GM21390 (cell line): ENCODE data around the gene GRIK4.
A peak's percentile ranks its signal among the peaks of the same experiment; 100 is the strongest.

Experiments
- ATAC-seq: cut with Tn5 transposase; IDR thresholded peaks from one replicate; pipeline ENCODE4 v1.9.1; 2021; ENCODE audit not compliant: unreplicated experiment

GRIK4 gene

DNA sequence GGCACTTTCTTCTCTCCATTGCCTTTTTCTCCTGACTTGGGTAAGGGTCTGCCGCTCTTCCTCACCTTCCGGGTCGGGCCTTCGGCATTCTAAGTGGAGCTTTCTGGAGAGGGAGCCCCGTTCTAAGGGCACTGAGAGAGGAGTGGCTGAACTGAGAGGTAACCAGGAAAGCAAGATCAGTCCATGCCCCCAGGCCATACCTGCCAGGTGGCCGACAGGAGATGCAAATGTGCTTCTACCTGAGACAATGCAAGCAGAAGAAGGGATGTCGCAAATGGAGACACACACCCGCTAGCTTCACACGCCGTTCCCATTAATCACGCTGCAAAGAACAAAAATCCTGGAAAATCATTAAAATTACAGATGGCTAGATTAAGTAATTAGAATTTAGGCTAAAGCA lies 356.0 kb downstream of the GRIK4 start:
- ATAC-seq: no peak

DNA sequence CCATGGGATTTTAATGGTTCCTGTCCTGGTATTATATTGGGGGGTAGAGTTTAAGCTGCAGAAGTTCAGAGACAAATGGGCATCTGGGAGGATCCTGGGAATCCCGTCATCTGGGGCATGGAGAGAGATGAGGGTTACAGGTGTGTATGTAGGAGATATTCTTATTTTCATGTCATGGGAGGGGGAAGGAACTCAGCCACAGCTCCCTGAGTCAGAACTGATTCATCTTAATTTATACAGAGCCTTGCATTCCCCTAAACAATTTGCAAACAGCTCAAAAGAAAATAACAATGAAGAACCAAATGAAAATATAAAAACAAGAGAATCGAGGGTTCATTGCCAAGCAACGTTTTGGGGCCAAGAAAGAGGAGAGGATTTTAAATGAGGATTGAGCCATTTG lies 356.4 kb downstream of the GRIK4 start:
- no peak for ATAC-seq

DNA sequence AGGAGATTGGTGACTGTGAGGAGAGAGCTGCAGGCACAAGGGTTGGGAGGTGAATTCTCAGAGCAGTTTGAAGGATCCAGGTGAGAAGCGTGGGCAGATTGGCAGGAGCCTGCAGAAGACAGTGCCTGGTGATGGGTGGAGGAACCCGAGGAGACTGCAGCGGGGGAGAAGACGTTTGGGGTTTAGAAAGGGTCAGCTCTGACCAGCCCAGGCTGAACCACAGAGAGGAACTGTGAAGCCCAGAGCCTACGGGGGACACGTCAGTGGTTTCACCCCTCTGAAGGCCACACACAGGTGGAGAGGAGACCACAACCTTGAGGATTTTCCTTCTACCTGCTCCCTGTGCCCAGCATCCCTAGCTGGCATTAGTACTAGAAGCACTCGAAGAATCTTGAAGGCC lies 357.5 kb downstream of the GRIK4 start:
- ATAC-seq: no peak

DNA sequence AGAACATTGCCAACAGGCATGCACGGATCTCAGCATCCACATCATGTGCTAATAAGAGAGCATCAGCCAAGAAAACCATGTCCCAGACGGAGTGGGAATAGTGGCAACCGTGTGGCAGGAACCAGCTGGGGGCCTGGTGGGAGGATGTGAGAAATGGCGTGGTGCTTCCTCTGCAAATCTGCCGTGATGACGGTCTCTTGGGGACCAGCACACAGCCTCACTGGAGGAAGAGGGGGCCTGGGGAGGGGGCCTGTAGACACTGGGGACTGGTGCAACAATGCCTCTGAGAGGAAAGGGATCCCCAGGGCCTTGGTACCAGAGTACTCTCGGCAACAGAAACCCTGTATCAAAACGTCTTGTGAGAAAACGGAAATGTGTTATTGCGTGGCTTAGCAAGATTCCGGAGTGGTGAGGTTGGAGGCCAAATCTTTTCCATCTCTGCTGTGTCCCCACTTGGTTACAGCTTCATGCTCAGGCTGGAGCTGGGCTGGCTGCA lies 358.0 kb downstream of the GRIK4 start:
- ATAC-seq: peak; percentile 69

DNA sequence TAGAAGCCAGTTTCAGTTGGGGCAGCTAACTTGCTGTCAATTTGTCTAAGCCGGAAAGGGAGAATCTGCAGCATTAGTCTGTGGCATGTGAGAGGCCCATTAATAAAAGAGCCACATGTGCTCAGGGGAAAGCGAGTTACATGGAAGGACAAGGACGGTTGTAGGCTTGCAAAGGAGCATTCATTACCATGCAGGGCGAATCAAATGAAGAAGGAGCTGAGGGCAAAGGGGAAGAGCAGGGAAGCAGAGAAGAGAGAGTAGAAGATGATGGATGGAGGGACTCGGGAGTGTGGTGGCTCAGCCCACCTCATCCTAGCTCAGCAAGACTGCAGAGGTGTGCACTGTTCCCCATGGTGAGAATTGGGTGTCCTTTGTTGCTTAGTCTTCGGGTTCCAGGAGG lies 359.6 kb downstream of the GRIK4 start:
- ATAC-seq: no peak

DNA sequence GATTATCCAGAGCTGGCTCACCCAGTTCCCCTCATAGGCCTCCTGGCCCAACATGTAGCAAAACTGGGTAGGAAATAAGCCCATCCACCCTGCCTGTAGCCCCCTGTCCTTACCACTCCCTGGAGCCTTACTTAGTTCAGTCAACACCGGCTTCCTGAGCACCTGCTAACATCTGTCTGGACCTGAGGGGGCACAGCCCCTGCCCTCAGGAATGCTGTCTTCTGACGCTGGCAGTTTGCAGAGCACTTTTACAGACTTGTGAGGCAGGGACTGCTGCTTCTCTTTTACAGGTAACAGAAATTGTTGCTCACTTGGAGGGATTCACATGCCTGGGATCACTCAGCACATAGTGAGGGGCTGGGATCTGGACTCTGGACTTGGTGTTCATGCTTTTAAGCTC lies 360.4 kb downstream of the GRIK4 start:
- ATAC-seq: no peak

DNA sequence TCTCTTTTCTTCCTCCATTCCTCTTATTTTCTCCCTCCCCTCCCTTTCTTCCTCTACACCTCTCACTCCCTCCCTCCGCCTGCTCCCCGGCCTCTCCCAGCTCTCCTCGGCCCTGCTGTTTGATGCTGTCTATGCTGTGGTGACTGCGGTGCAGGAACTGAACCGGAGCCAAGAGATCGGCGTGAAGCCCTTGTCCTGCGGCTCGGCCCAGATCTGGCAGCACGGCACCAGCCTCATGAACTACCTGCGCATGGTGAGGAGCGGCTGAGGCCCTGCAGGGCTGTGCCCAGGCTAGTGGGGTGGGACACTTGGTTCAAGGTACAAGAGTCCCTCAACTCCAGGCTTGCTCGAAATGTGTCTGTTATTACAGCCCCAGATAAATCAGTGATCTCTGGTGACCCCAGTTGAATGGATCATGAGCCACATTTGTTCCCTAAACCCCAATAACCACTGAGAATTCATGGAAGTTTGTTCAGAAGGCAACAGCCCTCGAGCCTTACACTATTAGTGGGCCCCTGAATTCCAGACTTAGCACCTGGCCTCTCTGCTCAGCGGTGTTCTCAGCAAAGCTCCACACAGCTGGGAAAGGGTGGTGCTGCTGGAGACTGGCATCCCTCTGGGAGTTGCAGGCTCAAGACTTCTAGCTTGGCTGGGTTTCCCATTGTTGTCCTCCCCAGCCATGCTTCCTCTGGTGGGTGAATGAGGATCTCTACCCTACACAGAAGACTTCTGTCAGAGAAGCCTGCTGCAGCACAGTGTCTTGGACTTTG lies 362.6 kb downstream of the GRIK4 start:
- ATAC-seq: no peak

DNA sequence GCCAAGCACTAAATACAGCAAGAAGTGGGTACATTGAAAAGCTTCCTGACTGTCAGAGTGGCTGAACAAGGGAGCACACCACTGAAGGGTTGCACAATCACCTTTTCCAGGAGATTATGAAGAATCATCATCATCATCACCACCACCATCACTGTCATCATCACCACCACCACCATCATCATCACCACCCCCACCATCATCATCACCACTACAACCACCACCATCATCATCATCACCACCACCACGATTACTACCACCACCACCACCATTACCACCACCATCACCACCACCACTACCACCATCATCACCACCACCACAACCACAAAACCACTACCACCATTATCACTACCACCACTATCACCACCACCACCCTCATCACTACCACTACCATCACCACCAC lies 364.4 kb downstream of the GRIK4 start:
- no peak for ATAC-seq

DNA sequence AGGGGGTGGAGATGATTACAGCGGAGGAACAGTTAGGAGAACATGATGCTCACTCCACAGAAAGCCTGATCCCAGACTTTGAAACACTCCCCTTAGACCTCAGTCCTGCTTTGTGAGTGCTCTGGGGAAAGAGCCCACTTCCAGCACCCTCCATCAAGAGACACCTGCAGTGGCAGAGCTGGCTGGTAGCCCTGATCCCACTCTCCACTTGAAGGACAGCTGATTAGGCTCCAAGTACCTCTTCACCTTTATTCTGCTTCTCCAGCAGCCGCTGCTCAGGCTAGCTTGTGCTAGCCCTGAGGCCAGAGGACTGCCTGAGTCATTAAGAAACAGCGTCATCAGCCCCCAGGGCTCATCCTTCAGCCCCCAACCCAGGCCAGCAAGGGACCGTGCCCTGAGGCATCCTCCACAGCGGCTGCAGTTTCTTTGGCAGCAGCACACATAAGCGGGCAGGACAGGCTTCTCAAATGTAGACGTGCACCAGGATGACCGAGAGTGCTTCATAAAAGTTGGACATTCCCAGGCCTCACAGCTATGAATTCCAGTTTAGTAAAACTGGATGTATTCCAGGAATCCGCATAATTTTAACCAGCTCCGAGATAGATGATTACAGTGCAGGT lies 366.3 kb downstream of the GRIK4 start:
- no peak for ATAC-seq

DNA sequence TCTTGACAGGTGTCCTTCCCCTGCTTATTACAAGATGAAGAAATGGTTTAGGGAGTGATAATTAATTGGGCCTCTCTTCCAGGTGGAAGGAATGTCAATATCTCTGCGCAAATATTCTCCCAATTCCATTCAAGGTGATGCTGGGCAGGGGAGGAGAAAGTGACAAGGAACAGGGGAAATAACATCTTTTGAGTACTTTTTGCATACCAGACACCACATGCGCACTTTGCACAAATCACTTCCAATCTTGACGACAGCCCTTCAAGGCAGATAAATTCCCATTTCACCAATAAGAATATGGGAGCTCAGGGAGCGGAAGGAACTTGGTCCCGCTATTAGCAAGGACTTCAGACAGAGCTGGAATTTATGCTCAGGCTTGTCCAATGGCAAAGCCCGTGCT lies 367.2 kb downstream of the GRIK4 start:
- ATAC-seq: no peak

DNA sequence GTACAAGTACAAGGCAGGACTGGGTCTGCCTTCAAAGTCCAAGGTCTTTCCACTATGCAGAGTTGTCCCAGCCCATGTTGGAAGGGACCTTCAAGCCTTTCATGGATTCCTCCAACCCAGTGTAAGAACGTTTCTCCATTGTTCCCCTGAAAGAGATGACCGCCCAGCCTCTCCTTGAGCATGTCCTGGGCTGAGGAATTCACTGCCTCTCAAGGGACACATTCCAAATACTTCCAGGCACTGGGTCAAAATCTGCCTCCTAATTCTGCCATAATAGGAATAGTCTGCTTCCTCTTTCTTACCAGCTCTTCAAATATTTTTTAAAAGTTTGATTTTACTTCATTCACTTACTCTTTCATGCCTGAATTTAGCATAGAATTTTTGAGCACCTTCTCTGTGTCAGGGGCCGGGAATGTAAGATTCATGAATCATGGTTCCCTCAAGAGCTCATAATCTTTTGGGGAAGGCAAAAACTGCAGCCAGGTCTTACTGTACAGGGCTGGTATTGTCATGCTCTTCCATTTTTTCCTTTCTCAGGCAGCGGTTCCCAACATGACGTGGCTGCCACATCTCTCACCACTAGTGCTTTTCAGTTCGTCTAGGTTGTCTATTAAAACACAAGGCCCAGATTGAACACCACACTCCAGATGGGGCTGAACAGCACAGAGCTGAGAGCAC lies 369.1 kb downstream of the GRIK4 start:
- ATAC-seq: no peak

DNA sequence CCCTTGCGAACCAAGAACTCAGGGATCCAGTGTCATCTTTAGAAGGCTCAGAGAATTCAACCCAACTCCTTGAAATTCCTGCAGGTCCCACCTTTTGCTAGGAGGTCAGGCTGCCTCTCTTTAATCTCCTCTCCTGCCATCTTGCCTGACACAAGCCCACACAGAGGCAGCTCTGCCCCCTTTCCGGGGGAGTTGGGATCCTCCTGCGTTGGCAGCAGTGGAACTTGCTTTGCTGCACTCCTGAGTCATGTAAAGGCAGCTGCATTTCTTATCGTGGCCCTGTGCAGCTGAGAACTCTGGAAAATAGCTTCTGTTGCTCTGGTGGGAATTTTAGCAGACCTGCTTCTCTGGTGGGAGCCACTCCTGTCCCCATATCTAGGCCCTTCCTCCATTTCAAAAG lies 370.0 kb downstream of the GRIK4 start:
- no peak for ATAC-seq

DNA sequence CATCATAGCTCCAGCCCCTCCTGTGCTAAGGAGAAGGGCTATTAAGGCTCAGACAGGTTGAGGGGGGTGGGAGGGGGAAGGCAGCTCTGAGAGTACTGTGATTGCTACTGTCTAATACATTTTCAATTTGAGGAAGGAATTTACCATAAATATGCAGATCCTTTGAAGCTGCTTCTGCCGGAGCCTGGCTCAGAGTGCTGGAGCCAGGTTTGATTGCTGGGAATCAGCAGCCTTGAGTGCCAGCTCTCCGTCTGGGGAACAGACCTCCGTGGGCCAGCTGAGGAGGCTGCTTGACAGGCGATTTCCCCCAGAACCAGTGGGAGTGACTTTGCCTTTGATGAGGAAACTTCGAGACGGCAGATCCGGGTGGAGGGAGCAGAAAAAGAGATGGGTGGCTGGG lies 370.6 kb downstream of the GRIK4 start:
- no peak for ATAC-seq

DNA sequence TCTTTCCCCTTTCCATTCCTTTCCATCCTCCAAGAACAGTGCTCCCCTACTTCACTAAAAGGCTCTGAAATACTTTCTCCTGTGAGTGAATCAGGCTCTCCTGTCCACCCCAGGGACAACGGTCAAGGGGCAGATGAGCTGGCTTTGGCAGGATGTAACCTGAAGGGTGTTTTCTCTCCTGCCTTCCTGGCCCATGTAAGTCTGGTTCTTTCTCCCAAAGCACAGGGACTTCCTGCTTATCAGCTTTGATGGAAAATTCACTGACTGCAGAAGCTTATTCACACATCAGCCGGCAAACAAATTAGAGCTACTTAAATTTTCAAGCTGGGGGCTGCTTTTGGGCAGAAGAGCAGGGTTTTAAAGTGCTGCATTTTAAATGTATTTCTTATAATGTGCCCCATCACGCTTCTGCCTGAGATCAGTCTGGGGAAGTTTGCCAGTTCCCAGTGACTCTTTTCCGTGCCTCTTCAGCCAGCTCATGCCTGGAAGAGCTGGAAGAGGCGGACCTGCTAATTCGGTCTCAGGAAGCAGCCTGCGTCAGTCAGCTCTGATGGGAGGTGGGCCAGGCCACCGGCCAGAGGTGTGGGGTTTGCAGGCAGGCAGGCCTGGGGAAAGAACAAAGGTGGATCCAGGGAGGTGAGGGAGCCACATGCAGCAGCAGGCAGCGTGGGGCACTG lies 372.0 kb downstream of the GRIK4 start:
- ATAC-seq: no peak

DNA sequence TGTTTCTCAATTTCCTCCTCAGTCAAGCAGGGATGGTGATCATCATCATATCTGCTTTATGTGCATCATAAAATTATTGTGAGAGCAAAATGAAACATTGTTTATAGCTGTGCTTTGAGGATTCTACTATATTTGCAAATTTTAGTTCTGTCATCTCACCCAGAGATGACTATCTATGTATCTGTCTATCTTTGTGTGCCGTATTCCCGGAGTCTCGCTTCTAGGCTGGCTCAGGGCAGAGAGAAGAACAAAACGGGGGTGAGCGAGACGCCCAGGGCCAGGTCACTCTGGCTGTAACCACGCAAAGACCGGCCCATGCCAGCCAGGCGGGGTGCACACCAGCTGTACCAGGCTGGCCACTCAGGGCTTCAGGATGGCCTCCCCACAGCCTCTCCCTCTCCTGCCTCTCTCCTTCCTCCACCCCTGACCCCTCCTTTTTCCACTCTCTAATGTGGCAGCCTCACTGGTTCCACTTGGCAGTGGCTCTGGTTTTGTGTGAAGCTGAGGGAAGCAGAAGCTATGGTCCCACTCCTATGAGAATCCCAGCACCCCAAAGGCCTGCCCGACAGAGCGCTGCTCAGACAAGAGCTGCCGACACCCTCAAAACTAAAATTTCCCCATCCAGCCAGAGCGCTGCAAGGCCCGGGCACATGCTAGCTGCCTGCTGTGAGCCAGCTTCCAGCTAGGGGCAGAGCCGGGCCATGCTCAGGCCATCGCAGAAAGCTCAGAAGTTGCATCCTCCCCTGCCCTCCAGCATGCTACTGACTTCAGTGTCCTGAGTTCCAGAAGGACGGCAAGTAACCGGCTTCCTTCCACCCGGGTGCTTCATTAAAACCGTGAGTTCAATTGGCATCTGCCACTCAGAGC lies 372.8 kb downstream of the GRIK4 start:
- ATAC-seq: no peak

DNA sequence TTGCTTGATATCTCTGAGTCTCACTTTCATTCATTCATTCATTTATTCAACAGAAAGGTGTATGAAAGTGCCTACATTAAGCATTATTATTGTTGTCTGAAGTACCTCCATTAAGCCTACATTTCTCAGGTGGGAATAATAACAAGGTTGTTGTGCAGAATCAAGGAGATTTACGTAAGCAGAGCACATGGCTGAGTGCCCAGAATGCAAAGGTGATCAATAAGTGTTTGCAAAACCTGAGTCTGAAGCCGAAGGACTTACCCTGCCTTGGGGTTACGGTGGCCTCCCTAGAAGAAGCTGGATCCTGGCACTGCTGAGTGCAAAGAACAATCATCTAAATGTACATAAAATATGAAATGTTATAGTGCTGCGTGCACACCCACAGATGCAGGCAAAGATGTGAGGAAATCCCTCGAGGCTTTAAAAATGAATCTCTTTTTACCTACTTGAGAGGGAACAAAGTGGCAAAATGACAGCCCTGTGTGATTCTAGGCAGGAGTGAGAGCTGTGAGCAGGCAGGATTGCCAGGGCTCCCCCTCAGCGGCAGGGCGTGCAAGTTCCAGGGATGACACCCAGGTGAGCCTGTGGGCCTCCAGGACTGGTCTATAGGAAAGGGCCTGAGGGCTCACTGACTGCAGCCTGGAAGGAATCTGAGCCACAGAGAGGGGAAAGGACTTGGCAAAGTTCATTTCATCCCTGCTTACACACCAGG lies 379.2 kb downstream of the GRIK4 start:
- no peak for ATAC-seq

DNA sequence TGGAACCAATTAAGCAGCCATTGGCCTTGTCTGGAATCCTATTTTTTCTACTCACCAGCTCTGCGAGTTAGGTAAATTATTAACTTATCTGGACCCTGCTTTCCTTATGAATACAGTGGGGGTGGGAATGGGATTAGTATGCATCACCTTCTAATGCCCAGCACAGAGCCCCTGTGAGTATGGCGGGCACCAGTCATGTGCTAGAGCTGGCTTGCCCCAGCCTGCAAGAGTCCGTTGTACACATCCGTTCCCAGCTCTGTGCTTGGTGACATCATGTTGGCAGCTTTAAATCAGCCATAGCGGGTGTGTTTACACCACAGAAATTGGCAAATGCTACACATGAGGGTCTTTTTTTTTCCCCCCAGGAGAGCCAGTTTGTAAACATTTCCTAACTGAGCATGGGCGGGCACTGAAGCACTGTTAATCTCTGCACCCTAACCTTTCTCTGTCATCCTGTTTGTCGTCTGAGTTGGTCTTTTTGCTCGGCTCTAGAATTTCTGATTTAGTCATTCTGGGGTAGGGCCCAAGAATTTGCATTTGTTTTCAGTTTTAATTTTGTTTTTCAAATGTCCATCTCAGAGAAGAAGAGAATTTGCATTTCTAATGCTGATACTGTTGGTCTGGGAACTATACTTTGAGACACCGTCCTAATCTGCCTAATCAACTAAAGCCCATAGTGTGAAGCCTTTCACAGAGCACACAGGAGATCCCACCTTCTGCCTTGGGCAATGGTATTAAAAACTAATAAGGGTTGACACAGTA lies 382.1 kb downstream of the GRIK4 start:
- peak; percentile 82 for ATAC-seq

DNA sequence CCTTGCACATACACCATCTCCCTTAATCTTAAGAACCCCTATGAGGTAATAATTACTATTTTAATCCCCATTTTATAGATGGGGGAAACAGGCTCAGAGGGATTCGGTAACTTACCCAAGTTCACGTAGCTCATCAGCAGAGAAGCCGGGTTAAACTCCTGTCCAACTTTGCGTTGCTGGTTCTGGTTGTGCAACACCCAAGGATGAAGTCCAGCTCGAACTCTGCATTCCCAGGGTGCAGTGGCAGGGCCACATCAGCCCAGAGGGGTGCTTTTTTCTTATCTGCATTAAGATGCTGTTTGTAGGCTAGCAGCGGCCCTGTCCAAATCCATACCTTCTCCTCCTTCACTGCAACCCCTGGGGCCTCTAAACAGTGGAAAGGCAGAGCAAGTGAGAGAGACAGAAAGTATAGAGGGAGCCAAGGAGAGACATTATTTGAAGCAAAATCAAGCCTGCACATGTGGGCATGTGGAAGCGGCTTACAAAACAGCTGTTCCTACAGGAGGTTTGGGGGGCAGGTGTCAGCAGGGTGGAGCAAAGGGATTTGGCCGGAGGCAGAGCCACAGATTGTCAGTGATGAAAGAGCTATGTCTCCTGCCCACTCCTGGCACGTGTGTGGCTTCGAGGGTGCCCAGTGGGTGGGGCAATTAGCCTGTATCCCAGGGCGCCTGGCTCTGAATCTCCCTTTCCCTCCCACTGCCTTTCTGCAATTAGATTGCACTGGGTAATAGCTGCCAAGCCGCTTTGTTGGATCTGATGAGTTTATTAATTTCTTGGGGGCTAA lies 382.8 kb downstream of the GRIK4 start:
- ATAC-seq: no peak

DNA sequence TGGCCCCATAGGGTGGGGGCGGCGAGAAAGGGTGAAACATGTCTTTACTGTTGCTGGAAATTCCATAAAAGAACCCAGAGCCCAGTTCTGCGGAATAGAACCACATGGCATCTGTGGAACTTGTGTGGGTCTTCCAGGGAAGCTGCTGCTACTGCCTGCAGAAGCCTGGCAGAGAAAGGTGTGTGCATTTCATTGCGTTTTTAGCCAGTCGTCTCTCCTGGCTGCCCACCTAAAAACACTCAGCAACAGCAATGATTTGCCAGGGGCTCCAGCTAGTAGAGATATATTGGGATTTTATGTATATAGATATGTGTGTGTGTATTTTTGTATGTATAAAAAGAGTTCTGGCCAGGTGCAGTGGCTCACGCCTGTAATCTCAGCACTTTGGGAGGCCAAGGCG lies 385.1 kb downstream of the GRIK4 start:
- no peak for ATAC-seq
